COLO668 (cell line): ENCODE results near the gene ABCB11.

ENCODE experiments used
- DNase-seq: peaks from one replicate; lab custom pipeline; 2025; ENCODE audit not compliant: unreplicated experiment; lab: John Stamatoyannopoulos, UW

Gene ABCB11

DNA sequence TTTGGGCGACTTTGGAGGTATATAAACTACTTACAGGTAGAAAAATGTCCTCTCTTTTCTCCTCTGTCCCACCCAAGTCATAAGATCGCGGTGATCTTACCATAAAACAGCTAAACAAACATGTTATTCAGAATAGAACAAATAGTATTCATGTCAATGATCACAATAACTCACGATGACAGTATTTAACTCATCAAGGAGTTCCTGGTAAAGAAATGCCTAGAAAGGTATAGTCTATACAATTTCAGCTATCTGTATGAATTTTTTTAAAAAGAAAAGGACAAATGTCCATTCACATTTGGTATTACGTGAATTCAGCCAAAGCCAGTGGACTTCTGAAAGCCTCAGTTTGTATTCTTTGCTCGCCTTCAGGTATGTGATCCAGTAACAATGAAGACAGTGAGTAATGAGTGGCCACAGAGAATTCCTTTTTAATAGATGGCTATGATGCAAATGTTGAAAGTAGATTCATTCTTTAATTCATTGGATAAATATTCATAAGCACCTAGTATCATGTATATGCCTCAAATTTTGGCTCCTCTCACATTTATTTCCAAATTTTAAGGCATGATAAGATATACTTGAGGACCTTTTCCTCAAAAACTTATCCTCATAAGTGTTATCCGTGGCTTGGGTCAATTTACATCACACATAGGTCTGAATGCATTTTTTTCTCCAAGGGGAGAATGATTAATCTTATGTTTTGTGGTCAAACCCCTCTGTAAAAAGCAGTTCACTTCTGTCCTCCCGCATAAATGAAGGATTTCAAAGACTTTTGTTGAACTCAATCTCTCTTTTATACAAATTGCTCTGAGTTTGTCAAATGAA lies 20.3 kb downstream of the ABCB11 start:
- DNase-seq = no peak

DNA sequence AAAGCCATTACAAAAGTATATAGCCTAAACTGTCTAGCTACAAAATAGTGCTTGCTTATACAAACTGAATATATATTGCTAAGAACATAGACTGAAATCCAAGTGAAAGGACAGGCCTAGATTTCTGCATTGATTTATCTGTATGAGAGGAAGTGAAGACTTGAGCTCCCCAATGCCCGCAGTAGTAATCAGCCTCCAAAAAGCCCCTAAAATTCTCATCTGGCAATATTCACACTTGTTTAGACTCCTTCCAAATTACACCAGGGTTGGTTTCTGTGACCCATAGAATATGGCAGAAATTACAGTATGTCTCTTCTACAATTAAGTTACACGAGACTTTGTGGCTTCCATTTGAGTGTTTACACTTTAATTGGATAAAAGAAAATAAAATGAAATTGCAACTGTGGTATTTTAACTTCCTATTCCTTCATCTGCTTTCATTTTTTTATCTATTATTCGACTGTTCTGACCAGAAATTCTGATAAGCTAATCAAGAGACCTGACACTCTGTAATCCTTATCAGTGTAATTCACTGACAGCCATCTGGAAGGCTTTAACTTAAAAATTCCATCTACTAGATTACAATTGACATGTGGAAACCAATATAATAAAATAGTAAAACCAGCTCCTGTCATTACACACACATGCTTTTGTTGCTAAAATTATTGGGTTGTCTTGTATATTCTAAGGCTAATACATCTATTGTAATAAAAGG lies 21.1 kb downstream of the ABCB11 start:
- DNase-seq = no peak

DNA sequence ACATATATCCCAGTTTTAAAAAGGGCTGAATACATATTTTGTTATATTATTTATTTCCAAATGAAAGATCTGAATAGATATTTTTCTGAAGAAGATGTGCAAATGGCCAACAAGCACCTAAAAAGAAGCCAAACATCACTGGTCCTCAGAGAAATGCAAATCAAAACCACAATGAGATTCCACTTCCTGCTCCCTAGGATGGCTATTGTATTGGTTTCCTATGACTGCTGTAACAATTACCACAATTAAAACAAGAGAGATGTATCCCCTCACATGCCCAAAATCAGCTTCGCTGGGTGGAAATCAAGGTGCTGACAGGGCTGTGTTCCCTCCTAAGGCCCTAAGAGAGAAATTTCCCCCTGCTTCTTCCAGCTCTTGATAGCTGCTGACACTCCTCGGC lies 23.2 kb downstream of the ABCB11 start:
- DNase-seq = no peak

DNA sequence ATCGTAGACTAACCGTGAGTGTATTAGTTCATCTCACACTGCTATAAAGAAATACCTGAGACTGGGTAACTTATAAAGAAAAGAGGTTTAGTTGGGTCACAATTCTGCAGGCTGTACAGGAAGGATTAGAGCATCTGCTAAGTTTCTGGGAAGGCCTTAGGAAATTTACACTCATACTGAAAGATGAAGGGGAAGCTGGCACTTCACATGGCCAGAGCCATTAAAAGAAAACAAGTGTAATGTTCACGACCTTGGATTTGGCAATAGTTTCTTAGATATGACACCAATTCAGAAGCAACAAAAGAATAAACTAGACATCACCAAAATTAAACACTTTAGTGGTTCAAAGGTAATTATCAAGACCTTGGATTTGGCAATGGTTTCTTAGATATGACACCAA lies 23.8 kb downstream of the ABCB11 start:
- no peak for DNase-seq

DNA sequence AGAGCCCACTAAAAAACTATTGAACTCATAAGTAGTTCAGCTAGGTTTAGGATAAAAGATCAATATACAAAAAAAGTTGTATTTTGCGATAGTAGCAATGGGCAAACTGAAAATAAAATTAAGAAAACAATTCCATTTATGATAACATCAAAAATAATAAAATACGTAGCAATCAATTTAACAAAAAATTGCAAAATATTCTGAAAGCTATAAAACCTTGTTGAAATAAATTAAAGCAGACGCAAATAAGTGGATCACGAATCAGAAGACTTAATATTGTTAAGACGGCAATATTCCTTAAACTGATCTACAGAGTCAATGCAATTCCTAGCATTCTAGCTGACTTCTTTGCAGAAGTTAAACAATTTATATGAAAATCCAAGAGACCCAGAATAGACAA lies 24.5 kb downstream of the ABCB11 start:
- no peak for DNase-seq

DNA sequence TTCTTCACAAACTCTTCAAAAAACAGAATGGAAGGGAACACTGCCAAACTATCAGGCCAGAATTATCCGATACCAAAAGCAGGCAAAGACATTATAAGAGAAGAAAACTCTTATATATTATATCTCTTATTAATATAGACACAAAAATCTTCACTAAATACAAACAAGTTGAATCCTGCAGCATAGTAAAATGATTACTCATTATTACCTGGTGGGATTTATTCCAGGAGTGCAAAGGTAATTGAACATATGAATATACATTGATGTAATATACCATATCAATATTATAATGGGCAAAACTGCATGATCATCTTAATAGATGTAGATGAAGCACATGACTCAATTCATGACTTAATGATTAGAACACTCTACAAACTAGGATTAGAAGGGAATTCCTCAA lies 25.1 kb downstream of the ABCB11 start:
- DNase-seq = no peak

DNA sequence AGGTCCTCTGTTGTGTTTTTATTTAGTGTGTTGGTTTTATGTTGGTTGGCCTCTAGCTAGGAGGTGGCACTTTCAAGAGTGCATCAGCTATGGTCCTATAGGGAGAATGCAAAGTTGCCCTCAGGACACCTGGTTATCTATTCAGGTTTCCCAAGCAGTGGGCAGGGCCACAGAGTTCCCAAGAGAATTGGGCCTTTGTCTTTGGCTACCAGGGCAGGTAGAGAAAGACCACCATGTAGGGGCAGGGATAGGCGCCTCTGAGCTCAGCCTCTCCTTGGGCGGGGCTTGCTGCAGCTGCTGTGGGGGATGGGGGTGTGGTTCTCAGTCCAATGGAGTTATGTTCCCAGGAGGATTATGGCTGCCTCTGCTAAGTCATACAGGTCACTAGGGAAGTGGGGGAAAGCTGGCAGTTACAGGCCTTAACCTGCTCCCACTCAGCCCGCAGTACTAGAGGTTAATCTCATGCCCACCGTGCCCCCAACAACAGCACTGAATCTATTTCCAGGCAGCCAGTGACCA lies 26.0 kb downstream of the ABCB11 start:
- DNase-seq = no peak

DNA sequence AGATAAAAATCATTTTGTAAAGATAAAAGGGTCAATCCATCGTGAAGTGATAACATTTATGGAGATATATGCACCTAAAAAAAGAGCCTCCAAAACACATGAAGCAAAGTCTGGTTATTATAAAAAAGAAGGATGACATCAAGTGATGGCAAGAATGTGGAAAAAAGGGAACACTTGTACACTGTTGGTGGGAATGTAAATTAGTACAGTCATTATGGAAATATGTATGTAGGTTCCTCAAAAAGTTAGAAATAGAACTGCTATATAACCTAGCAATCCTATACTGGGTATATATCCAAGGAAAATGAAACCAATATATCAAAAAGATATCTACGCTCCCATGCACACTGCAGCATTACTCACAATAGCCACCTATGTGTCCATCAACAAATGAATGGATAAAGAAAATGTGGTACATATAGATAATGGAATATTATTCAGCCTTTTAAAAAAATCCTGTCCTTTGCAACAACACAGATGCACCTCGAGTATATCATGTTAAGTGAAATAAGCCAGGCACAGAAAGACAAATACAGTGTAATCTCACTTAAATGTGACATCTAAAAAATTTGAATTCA lies 28.9 kb downstream of the ABCB11 start:
- no peak for DNase-seq

DNA sequence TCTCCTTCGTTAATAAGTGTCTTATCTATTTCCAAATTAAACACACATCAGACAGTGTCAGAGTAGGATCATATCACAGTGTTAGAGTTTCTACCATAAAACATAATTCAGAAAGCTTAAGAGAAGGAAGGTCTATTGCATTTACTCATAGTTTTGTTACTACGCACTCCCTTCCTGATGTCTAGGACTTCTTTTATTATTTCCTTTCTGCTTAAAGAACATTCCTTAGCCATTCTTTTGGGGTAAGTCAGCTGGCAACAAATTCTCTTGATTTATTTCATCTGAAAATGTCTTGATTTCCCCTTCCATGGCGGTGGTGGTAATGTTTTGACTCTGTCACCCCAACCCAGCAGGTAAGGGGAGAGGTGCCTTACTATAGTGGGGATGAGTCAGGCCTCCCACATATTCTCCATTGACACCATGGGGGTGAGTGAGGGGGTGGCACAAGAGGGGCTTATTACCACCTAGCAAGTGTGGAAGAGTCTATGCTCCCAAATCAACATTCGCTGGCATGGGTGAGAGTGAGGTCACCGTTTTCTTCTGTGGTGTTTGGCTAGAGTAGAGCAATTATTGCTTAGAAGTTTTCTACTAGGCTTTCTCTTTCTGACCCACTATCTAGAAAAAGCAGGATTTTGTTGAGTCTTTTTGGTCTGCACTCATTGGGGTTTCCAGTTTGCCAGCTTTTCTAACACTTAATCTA lies 29.9 kb downstream of the ABCB11 start:
- DNase-seq = no peak

DNA sequence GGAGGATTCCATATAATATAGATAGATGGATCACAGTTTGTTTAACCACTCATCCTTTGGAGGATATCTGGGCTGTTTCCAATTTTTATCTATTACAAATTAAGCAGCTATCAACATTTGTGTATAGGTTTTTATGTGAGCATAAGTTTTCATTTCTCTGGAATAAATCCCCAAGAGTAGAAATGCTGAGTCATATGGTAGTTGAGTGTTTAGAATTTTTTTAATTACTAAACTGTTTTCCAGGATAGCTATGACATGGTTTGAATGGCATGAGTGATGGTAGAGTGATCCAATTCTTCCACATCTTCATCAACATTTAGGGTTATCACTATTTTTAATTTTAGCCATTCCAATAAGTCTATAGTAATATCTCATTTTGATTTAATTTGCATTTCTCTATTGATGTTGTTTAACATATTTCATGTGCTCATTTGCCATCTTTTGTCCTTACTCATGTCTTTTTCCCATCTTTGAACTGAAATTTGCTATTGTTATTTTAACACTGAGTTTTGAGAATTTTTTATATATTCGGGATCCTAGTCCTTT lies 31.4 kb downstream of the ABCB11 start:
- DNase-seq = no peak

DNA sequence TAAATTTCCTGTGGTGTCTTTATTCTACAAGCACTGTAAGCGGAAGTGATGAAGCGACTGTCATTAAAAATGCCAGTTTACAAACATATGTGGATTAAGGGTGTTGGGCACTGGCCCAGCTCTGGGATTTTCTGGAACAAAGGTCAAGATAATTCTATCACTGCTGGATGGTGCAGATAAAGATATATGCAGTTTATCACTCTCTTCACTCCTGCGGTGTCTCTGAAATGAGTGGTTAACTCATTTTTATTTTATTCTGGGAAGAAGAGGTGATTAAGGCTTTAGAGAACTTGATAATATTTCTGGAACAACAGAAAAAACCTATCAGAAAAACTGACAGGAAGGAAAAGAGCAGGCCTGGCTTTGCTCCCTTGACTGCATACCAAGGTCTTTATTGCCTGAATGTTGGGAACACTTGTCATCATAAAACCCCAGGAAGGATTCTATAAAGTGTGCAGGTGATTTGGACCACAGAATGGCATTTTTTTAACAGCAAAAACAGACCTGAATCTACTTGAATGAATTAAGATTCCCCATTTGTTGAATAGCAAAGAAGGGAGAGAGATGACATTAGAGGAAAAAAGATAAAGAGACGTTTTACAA lies 32.4 kb downstream of the ABCB11 start:
- DNase-seq = no peak

DNA sequence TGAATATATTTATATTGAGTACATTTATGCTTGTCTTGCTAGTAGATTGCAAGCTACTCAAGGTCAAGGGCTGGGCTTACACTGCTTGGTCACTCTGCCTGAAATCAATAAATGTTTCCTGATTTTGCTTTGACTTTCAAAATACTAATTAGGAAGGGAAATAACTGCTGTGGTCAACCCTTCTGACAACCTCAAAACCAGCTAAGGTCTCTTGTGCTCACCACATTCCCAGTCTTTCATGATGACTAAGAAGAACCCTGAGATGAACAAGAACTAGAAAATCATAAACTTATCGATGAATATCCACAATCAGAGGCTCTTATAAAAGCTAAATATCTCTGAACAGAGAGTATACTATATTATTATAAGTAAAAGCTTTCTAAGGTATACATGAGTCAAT lies 33.3 kb downstream of the ABCB11 start:
- no peak for DNase-seq

DNA sequence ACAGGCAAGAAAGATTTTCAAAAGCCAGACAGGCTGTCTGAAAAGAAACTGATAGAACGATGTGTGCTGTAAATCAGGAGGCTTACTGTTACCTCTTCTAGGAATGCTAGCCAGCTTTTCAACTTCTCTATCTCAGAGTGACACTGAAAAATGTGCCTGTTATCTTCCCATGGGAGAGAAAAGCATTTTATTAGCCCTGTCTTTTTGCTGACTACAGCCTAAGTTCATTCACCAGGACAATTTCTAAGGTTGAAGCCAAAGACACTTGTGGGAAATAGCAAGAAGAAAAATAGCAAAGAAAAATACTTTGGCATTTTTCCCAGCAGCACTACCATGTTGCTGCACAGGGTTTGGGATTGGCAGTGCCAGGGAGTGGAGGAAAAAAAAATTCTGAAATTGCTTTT lies 34.0 kb downstream of the ABCB11 start:
- DNase-seq = no peak

DNA sequence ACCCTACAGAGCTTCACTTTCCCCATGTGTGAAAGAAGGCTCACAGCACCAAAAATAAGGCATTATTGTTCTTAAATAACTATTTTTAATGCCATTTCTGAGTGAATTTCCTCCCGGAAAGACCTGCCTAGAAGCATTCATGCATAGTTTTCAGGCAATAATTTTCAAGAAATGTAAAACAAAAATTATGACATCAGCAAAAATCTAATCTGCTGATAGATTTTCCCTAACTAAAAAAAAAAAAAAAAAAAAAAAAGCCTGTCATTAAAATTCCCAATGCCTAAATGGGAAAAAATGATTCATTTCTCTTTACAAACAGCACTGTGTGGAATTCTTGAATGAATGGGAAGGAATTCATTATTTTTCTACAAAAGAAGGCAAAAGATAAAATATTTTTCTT lies 35.4 kb downstream of the ABCB11 start:
- no peak for DNase-seq

DNA sequence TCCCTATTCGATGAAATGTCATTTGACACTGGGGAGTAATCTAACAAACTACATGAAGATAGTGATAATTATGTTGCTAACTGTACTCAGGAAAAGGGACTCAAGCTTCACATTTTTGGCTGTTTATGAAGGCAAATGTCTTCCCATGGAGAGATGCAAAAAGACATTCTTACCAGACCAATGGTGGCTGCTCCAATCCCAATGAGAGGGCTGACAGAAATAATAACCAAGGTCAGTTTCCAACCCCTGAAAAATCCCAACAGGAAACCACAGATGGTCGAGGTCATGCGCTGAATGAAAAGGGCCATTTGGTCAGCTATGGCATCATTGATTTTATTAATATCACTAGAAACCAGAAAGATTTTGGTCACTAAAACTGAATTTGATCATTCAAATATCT lies 37.6 kb downstream of the ABCB11 start:
- no peak for DNase-seq

DNA sequence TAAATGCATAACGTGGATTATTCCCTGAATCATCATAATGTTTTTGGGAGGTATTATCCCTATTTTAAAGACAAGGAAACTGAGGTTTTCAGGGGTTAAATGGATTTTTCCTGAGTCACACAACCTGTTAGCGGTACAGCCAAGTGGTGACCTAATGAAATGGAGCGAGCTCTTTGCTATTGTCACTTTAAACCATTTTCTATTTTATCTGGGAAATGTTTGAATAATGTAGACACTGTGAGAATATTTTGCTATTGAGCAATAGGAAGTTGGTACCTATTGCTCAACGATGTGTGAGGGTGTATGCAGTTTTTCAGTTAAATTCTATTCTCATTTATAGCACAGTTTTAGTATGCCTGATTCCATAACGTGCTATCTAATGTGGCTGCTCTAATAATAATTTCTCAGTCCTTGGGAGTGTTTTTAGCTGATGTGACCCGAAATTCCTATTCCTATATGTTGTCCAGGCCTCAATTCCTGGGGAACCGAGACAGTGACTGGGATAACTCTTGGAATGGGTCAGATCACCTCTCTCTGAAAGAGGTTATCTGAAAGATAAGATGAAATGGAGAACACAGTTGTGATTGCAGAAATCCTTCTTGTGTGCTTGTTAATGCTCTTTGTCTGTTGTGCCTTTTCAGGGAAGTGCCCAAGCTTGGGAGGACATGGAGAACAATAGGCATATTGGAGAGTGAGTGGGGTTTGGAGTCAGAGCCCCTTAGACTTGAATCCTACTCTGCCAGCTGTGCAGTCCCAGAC lies 38.4 kb downstream of the ABCB11 start:
- DNase-seq = no peak

DNA sequence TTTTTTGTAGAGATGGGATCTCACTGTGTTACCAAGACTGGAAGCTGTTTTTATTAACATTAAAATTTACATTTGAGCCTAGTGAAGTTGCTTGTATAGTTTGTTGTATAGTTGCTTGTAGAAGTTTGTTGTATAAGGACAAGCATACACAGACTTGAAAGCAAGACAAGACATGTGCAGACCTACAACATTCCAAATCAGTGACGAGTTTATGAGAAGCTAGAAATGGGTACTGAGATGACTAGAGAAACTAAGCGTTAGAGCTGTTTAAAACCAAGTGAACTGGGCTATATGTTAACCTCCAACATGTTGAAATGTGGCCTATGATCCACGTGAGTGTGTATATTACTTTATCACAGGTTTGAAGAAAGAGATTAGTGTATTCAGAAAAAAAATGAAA lies 39.1 kb downstream of the ABCB11 start:
- no peak for DNase-seq

DNA sequence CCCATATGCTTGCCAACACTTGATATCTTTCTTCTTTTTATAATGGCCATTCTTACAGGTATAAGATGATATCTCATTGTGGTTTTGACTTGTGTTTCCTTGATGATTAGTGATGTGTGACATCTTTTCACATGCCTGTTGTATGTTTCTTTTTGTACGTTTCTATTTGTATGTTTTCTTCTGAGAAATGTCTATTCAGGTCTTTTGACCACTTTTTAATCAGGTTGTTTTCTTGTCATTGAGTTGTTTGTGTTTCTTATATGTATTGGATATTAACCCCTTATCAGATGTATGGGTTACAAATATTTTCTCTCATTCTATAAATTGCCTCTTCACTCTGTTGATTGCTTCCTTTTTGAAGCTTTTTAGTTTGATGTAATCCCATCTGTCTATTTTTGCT lies 42.4 kb downstream of the ABCB11 start:
- DNase-seq = no peak

DNA sequence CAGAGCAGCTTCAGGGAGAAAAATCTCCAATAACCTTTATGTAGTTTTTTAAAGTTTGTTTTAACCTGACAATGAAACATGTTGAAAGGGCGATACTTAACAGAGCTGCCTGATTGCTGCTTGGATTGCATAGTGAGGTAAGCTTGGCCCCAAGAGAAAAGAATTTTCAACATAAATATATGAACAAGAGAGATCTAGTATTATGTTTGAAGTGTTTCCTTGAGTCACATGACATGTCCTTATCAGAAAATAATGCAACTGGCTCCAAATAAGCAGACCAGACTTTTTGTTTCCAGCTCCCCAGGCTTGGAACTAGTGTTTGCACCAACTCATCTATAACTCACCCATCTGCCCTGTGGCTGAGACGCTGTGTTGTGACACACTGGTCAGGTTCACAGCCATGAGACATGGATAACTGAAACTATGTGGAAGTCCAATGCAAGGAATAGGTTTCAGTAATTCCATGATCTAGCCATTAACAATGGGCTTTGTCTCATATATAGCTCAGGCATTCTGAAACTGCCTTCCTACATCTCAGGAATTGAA lies 44.7 kb downstream of the ABCB11 start:
- DNase-seq = no peak

DNA sequence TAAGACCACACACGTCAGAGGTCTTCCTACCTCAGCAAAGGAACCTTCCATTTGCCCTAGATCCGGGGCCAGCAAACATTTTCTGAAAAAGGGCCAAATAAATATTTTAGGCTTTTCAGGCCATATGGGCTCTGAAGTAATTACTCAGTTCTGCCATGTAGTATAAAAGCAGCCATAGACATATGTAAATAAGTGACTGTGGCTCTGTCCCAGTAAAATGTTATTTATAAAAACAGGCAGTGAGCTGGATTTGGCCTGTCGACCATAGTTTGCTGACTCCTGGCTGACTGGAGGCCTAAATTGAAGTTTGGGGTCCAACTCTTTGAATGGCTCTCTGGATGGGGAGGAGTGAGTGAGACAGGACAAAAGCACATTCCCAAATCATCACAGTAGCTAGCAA lies 49.5 kb downstream of the ABCB11 start:
- DNase-seq = no peak
